Ectodermal cell (in vitro differentiated cells): ENCODE measurements around the gene RAD51B.

Source experiments
- H3K27ac ChIP-seq: 2 replicates; pipeline ENCODE4 v1.7.0; 2013; ENCODE audit warnings: mild to moderate bottlenecking, low read depth, low read length; ENCODE audit not compliant: insufficient read depth, poor library complexity, severe bottlenecking
- H3K27me3 ChIP-seq: 2 replicates; pipeline ENCODE4 v1.7.0; 2013; ENCODE audit warnings: mild to moderate bottlenecking, low read length; ENCODE audit not compliant: insufficient read depth, control insufficient read depth, poor library complexity, severe bottlenecking
- H3K36me3 ChIP-seq: one replicate; pipeline ENCODE4 v1.7.0; 2013; ENCODE audit warnings: low read length; ENCODE audit not compliant: control insufficient read depth, insufficient read depth
- H3K4me1 ChIP-seq: one replicate; pipeline ENCODE4 v1.7.0; 2013; ENCODE audit warnings: low read length; ENCODE audit not compliant: control insufficient read depth, insufficient read depth
- H3K4me3 ChIP-seq: 2 replicates; pipeline ENCODE4 v1.7.0; 2013; ENCODE audit warnings: low read depth, low read length, control low read depth; ENCODE audit not compliant: insufficient read depth
- H3K9me3 ChIP-seq: 2 replicates; pipeline ENCODE4 v1.7.0; 2013; ENCODE audit warnings: mild to moderate bottlenecking, low read length, moderate library complexity; ENCODE audit not compliant: control insufficient read depth
- WGBS, 2 experiments: methylation state at CpG; one replicate each; pipeline ENCODE4 v1.1.7; 2013; ENCODE audit warnings: missing lambda C conversion rate in 2 of 2; 5-methylcytosine and 5-hydroxymethylcytosine counted together

RAD51B gene

GRCh38 chr14:68584786-68585185 lies 765.2 kb downstream of the RAD51B start:
- H3K9me3 ChIP-seq: no peaks in the 10 kb centered on the region
- H3K27ac ChIP-seq: no peak overlapping the region
- H3K4me1 ChIP-seq: peaks cover 48% of the 10 kb centered on the region
- WGBS, 2 experiments: 78 to 86% methylated on average over 4 of the region's 4 CpGs
- no peak overlapping the region for H3K4me3 ChIP-seq
- no peaks in the 10 kb centered on the region for H3K36me3 ChIP-seq
- no peaks in the 10 kb centered on the region for H3K27me3 ChIP-seq

DNA sequence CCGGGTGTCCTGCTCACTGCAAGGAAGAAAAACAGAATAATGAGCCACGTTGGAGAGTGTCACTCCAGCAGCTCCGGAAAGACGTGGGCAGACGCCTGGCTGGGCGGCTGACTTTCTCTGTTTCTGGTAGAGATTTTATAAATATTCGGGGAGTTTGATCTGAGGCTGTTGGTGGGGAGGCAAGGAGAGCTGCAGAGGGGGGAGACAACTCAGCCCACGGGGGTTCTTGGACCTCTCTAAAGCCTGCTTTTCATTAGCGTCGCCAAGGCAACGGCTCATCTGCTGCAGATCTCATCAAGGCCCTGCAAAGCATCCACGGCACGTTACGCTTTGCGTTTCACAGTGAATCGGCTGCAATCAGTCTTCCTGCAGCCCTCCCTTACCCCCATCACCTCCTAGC lies 766.1 kb downstream of the RAD51B start:
- Histone ChIP-seq H3K27me3 (no peaks in the 10 kb centered on the region), H3K9me3 (no peaks in the 10 kb centered on the region), H3K4me3 (no peak overlapping the region), H3K36me3 (no peaks in the 10 kb centered on the region), H3K27ac (peak overlapping the region; percentile 76), H3K4me1 (peaks cover 51% of the 10 kb centered on the region)
- WGBS, 2 experiments: 55% methylated on average over 16 of the region's 16 CpGs

- no peaks in the 10 kb centered on the region for H3K36me3 ChIP-seq
- no peaks in the 10 kb centered on the region for H3K9me3 ChIP-seq
- no peak overlapping the region for H3K4me3 ChIP-seq
- no peaks in the 10 kb centered on the region for H3K27me3 ChIP-seq
- peaks cover 51% of the 10 kb centered on the region for H3K4me1 ChIP-seq
- H3K27ac ChIP-seq: no peak overlapping the region
- WGBS, 2 experiments: 88 to 89% methylated on average over 13 of the region's 13 CpGs
Observed at GRCh38 chr14:68586896-68587751, 767.5 kb downstream of the RAD51B start.

- no peaks in the 10 kb centered on the region for H3K36me3 ChIP-seq
- WGBS, 2 experiments: 84 to 89% methylated on average over 6 of the region's 6 CpGs
- no peak overlapping the region for H3K4me3 ChIP-seq
- H3K9me3 ChIP-seq: no peaks in the 10 kb centered on the region
- no peaks in the 10 kb centered on the region for H3K27me3 ChIP-seq
- H3K27ac ChIP-seq: no peak overlapping the region
- peaks cover 51% of the 10 kb centered on the region for H3K4me1 ChIP-seq
Observed at GRCh38 chr14:68587931-68588330, 768.4 kb downstream of the RAD51B start.

- Histone ChIP-seq H3K9me3 (no peaks in the 10 kb centered on the region), H3K27ac (no peak overlapping the region), H3K4me1 (peaks cover 67% of the 10 kb centered on the region), H3K36me3 (no peaks in the 10 kb centered on the region), H3K4me3 (no peak overlapping the region), H3K27me3 (no peaks in the 10 kb centered on the region)
- WGBS, 2 experiments: 66 to 67% methylated on average over 7 of the region's 7 CpGs
Observed at GRCh38 chr14:68589447-68590200, 770.0 kb downstream of the RAD51B start.

- H3K4me1 ChIP-seq: peaks cover 63% of the 10 kb centered on the region
- 95 to 96% methylated on average over 3 of the region's 3 CpGs for WGBS, 2 experiments
Observed at GRCh38 chr14:68590201-68590522, 770.6 kb downstream of the RAD51B start.

DNA sequence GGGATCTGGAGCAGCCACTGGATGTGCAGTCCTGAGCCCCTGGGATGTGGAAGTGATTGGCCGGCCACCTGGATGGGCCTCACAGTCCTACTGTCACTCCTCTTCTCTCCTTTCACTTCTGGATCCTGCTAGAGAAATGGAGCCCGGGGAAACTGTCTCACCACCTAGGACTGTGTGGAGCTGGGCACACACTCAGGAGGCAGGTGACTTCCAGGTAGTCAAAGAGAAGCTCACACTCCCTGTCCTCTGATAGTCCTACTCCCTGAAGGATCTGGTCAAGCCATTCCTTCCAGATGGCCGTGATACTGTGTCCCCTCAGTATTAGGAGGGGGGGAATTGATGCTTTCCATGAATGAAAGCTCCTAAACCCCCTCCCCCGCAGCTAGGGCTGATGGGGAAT lies 772.2 kb downstream of the RAD51B start:
- no peaks in the 10 kb centered on the region for H3K9me3 ChIP-seq
- peaks cover 59% of the 10 kb centered on the region for H3K4me1 ChIP-seq
- H3K4me3 ChIP-seq: no peak overlapping the region
- WGBS, 2 experiments: 90 to 92% methylated on average over 4 of the region's 4 CpGs
- H3K36me3 ChIP-seq: no peaks in the 10 kb centered on the region
- no peaks in the 10 kb centered on the region for H3K27me3 ChIP-seq
- no peak overlapping the region for H3K27ac ChIP-seq

More at GRCh38 chr14:68590201-68590522, 770.6 kb downstream of the RAD51B start:
- H3K27ac ChIP-seq: no peak overlapping the region
- no peaks in the 10 kb centered on the region for H3K27me3 ChIP-seq
- no peak overlapping the region for H3K4me3 ChIP-seq
- H3K36me3 ChIP-seq: no peaks in the 10 kb centered on the region
- H3K9me3 ChIP-seq: no peaks in the 10 kb centered on the region

- 94% methylated on average over 7 of the region's 7 CpGs for WGBS, 2 experiments
- Histone ChIP-seq H3K4me1 (peaks cover 49% of the 10 kb centered on the region), H3K27ac (no peak overlapping the region)
Observed at GRCh38 chr14:68592948-68593556, 773.5 kb downstream of the RAD51B start.

GRCh38 chr14:68593806-68594536 lies 774.4 kb downstream of the RAD51B start:
- Histone ChIP-seq H3K4me1 (peaks cover 40% of the 10 kb centered on the region), H3K27ac (peak overlapping the region; percentile 67), H3K4me3 (no peak overlapping the region), H3K36me3 (no peaks in the 10 kb centered on the region), H3K27me3 (no peaks in the 10 kb centered on the region), H3K9me3 (no peaks in the 10 kb centered on the region)
- 42 to 46% methylated on average over 6 to 7 of the region's 9 CpGs for WGBS, 2 experiments

More at GRCh38 chr14:68592948-68593556, 773.5 kb downstream of the RAD51B start:
- H3K36me3 ChIP-seq: no peaks in the 10 kb centered on the region
- no peak overlapping the region for H3K4me3 ChIP-seq
- H3K9me3 ChIP-seq: no peaks in the 10 kb centered on the region
- H3K27me3 ChIP-seq: no peaks in the 10 kb centered on the region
